Measurements from ENCODE around the gene FXYD6. TPM values are rescaled to one million over a fixed set of nuclear protein-coding genes. Genes with fewer than 3 reads are reported as not detected.

The FXYD6 gene
- polyA plus RNA-seq, 1 of the 3 experiments (the other 2 are of a cell fraction) = 1.4 TPM

- no peak for DNase-seq
- Histone ChIP-seq H3F3A (replicated peaks; ENCODE audit: insufficient read depth) (no peaks in the 10 kb centered on the region), H2AFZ (ENCODE audit: low read depth) (no peak overlapping the region), H3K9me2 (no peaks in the 10 kb centered on the region), H4K20me1 (ENCODE audit: insufficient read depth) (no peaks in the 10 kb centered on the region), H3K27me3 (ENCODE audit: insufficient read depth) (no peaks in the 10 kb centered on the region; the same call in 1 of the 2 replicates), H3K9me3 (0 out of 2 replicates have a peak, but pooled peaks cover 4% of the 10 kb centered on the region), H3K4me2 (no peak overlapping the region), H3K4me1 (ENCODE audit: control insufficient read depth in 1 of 2, insufficient read depth in 2 of 2, low read depth in 1 of 2, low read length in 1 of 2) (no peaks in the 10 kb centered on the region), H3K27ac (ENCODE audit: low read depth in 2 of 2, low read length in 1 of 2) (no peak overlapping the region), H3K9ac (no peak overlapping the region), H3K36me3 (replicated peaks in 1 of 2; ENCODE audit: control insufficient read depth in 1 of 2, insufficient read depth in 2 of 2, low read length in 1 of 2) (no peaks in the 10 kb centered on the region), H3K4me3 (ENCODE audit: low read depth in 2 of 2, low read length in 1 of 2) (no peak overlapping the region), H3K79me2 (ENCODE audit: insufficient read depth) (no peaks in the 10 kb centered on the region)
- POLR2A ChIA-PET = no interaction called here
- 39% methylated on average over 3 of the region's 3 CpGs for WGBS (ENCODE audit: low lambda C conversion rate)
- CTCF ChIA-PET = interaction anchor here (0.7 to 17.3 kb wide), 4 partner anchors 34 to 425 kb away, joined by 3 to 438 read pairs (median 4); no protein-coding TSS in a partner anchor
- TF ChIP-seq TAF1 (IDR thresholded peaks at IDR 0.05; ENCODE audit: borderline replicate concordance, low read depth, low read length) (no peak), SMC3 (IDR thresholded peaks at IDR 0.05; ENCODE audit: low read depth, low read length) (no peak), ZBTB33 (IDR thresholded peaks at IDR 0.05; ENCODE audit: borderline replicate concordance, low read depth) (no peak), EZH2phosphoT487 (IDR thresholded peaks at IDR 0.05; ENCODE audit: borderline replicate concordance, low read depth) (no peak), NFIC (IDR thresholded peaks at IDR 0.05; ENCODE audit: borderline replicate concordance) (no peak), JUND (IDR thresholded peaks at IDR 0.05) (no peak), MXI1 (IDR thresholded peaks at IDR 0.05; ENCODE audit: low read depth, low read length) (no peak), EP300 (IDR thresholded peaks at IDR 0.05; ENCODE audit: borderline replicate concordance in 1 of 2, low read depth in 1 of 2, low read length in 1 of 2) (no peak), FOXJ3 (CRISPR knock-in tag; IDR thresholded peaks at IDR 0.05) (no peak), NRF1 (IDR thresholded peaks at IDR 0.05; ENCODE audit: low read depth, low read length) (no peak)
Measured at GRCh38 chr11:117851852-117852251, 24.6 kb downstream of the FXYD6 start.

GRCh38 chr11:117851106-117851505 lies 25.4 kb downstream of the FXYD6 start:
- 59% methylated on average over 3 of the region's 3 CpGs for WGBS (ENCODE audit: low lambda C conversion rate)
- CTCF ChIA-PET = interaction anchor here (0.7 to 17.3 kb wide), 3 partner anchors 34 to 201 kb away, joined by 3 to 438 read pairs (median 3); no protein-coding TSS in a partner anchor
- Histone ChIP-seq H3K4me2 (no peak overlapping the region), H3K27ac (ENCODE audit: low read depth in 2 of 2, low read length in 1 of 2) (no peak overlapping the region), H3K4me1 (ENCODE audit: control insufficient read depth in 1 of 2, insufficient read depth in 2 of 2, low read depth in 1 of 2, low read length in 1 of 2) (no peaks in the 10 kb centered on the region), H3K9ac (no peak overlapping the region), H2AFZ (ENCODE audit: low read depth) (no peak overlapping the region), H3K27me3 (ENCODE audit: insufficient read depth) (no peaks in the 10 kb centered on the region; the same call in 1 of the 2 replicates), H3K36me3 (replicated peaks in 1 of 2; ENCODE audit: control insufficient read depth in 1 of 2, insufficient read depth in 2 of 2, low read length in 1 of 2) (no peaks in the 10 kb centered on the region), H3K9me2 (no peaks in the 10 kb centered on the region), H3K9me3 (0 out of 2 replicates have a peak, but pooled peaks cover 4% of the 10 kb centered on the region), H3K79me2 (ENCODE audit: insufficient read depth) (no peaks in the 10 kb centered on the region), H3K4me3 (ENCODE audit: low read depth in 2 of 2, low read length in 1 of 2) (no peak overlapping the region), H4K20me1 (ENCODE audit: insufficient read depth) (no peaks in the 10 kb centered on the region), H3F3A (replicated peaks; ENCODE audit: insufficient read depth) (no peaks in the 10 kb centered on the region)
- POLR2A ChIA-PET = no interaction called here
- no peak for TF ChIP-seq ELF1 (IDR thresholded peaks at IDR 0.05)
- no peak for TF ChIP-seq TEAD4 (IDR thresholded peaks at IDR 0.05; ENCODE audit: borderline replicate concordance, insufficient read depth)
- no peak for TF ChIP-seq ZBTB33 (IDR thresholded peaks at IDR 0.05; ENCODE audit: borderline replicate concordance, low read depth)
- no peak for TF ChIP-seq TAF1 (IDR thresholded peaks at IDR 0.05; ENCODE audit: borderline replicate concordance, low read depth, low read length)
- DNase-seq = no peak
